ENCODE results near the gene CAPN8.

Gene CAPN8

GRCh38 chr1:223617323-223618070 lies 48.0 kb downstream of the CAPN8 start:
- DNase-seq (ENCODE audit: low spot score) = no peak

DNA sequence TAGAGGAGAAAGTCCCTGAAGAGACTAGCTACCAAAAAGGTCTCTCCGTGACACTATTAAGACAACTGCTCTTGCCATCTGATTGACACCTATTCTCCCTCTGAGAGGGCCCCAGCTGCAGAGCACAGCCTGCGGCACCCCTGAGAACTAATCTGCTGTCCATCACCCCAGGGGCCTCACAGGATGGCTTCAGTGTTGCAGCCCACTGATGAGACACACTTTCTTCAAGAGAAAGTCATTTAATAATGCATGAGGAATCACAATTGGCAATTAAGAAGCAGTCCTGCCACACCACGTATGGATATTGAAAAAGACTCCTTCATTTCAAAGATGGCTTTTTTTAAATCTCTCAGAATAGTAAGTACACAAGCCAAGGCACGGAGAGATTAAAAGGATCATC lies 48.9 kb downstream of the CAPN8 start:
- no peak for DNase-seq (ENCODE audit: low spot score)

GRCh38 chr1:223611936-223612335 lies 53.6 kb downstream of the CAPN8 start:
- DNase-seq (ENCODE audit: low spot score) = no peak

- DNase-seq (ENCODE audit: low spot score) = no peak
These were observed 55.5 kb downstream of the CAPN8 start for GRCh38 chr1:223609977-223610376.

DNA sequence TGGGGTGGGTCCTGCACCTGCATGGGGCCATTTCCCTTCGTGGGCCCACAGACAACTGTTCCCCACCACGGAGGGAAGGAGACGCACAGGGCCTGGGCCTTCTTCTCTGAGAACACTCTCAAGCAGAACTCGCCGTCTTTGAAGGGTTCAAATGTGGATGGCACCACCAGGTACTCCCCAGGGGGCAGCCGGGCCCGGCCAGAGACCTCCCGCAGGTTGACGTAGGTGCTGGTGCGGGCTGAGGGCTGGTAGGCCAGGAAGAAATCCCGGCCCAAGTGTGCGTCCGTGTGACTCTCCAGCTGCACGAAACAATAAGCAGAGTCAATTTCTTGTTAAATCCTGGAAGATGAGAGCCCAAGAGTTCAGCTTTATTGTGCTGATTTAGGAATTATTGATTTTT lies 56.4 kb downstream of the CAPN8 start:
- no peak for DNase-seq (ENCODE audit: low spot score)

GRCh38 chr1:223558512-223558911 lies 107.0 kb downstream of the CAPN8 start:
- DNase-seq (ENCODE audit: low spot score) = no peak

GRCh38 chr1:223557130-223557475 lies 108.4 kb downstream of the CAPN8 start:
- DNase-seq (ENCODE audit: low spot score) = no peak

- no peak for DNase-seq (ENCODE audit: low spot score)
These were observed 108.9 kb downstream of the CAPN8 start for GRCh38 chr1:223556414-223557129.

DNA sequence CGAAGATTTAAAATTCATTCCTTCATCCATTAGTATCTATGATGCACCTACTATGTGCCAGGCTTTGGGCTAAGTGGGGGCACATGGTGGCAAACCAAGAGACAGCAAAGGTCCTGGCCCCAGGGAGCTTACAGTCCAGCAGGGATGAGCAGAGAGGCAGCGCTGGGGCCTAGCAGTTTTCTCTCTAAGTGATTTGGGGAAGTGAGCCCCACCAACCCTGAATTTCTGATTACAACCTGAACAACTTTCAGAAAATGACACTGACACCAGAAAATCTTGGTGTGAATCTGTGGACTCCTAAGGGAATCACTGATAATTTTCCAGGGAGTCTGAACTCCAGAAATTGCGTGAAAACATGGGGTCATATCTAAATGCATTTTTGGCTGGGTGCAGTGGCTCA lies 111.5 kb downstream of the CAPN8 start:
- DNase-seq (ENCODE audit: low spot score) = no peak

DNA sequence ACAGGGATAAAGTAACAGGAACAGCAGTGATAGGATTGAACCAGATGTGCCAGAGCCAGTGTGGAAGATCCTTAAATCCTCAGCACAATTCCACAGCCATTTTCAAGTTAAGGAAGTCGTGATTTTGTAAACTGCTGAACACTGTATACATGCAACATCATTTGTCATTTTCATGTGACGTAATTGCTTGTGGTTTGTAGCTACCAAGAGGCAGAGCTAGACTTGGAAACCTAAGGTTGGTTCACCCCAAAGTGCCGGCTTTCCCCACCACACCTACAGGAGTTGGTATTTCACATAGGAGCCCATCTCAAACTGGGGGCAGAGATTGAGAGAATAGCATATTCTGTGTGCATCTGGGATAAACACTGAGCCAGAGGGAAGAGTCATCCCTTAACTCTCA lies 113.9 kb downstream of the CAPN8 start:
- DNase-seq (ENCODE audit: low spot score) = no peak

GRCh38 chr1:223549740-223550139 lies 115.8 kb downstream of the CAPN8 start:
- DNase-seq (ENCODE audit: low spot score) = no peak

GRCh38 chr1:223547316-223548114 lies 118.0 kb downstream of the CAPN8 start:
- DNase-seq (ENCODE audit: low spot score) = no peak

GRCh38 chr1:223545343-223545742 lies 120.2 kb downstream of the CAPN8 start:
- no peak for DNase-seq (ENCODE audit: low spot score)

- no peak for DNase-seq (ENCODE audit: low spot score)
These were observed 121.9 kb downstream of the CAPN8 start for GRCh38 chr1:223543560-223543959.

DNA sequence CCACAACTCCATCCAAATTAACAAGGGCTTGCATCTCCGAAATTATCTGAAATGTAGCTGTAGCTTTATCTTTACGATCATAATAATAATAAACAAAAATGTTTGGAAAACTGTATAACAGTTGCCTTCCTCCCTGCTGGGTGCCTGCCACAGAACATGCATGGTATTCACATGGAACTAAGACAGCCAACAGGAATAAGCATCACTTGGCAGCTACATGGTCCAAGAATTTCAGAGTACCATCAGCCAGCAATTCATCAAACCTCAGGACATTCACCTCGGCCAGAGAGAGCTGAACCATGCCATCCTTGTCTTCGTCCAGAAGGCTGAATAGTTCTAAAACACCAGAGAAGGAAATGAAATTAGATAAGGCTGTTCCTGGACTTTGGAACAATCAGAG lies 122.7 kb downstream of the CAPN8 start:
- DNase-seq (ENCODE audit: low spot score) = no peak

DNA sequence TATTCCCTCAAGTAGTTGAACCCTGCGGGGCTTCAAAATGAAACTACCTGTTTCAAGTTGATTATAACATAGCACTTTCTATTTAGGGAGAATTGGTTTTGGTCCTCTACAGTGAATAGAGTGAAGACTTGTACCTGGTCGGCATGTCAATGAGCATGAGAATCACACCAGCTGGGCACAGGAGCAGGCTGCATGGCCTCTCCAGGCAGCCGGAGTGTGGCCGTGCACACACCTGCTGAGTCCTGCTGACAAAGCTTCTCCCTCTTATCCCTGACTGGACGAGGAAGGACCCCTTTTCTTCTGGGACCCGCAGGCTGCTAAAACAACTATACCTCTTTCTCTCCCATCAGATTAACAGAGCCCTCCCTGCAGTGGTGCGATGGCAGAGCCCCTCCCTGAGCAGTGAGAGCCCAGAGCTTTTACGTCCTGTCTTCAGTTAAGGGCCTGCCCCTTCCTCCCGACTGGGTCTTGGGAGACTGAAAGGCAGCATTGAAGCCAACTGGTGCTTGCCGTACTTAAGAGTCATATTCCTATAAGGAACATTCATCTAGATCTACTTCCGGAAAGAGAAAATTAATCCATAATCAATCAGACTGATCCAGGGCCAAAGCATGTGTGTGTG lies 124.9 kb downstream of the CAPN8 start:
- DNase-seq (ENCODE audit: low spot score) = no peak

DNA sequence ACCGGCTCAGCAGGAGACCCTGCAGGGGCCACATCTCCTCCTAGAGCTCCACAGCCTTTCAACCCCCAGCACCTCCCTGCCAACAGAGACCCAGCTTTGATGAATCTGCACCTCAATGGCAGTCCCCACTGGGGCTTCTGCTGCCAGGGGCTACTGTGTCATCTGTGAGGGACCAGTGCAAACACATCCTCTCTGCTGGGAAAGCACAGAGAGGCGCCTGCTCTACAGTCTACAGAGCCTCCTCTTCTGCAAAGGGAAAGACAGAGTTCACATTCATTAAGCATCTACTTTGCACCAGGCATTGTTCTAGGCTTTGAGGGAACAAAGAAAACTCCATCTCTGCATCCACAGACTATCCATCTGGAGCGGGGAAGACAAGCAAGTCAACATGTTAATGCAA lies 125.8 kb downstream of the CAPN8 start:
- no peak for DNase-seq (ENCODE audit: low spot score)

DNA sequence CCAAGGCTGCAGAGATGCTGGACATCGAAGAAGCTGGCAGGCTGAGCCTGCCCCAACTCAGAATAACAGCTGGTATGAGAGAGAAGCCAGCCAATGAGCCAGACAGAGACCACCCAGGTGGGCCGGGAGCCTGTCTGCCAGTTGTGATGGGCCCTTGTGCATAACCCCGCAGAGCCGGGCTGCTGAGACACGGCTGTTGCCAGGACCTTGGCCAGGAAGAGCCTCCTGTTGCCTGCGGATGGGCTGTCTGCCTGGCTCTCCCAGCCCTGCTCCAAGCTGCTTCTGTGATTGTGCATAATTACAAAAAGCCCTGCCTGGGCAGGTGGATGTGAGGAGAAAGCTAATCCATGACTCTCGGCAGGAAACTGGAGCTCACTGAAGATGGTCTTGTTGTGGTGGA lies 126.5 kb downstream of the CAPN8 start:
- no peak for DNase-seq (ENCODE audit: low spot score)

DNA sequence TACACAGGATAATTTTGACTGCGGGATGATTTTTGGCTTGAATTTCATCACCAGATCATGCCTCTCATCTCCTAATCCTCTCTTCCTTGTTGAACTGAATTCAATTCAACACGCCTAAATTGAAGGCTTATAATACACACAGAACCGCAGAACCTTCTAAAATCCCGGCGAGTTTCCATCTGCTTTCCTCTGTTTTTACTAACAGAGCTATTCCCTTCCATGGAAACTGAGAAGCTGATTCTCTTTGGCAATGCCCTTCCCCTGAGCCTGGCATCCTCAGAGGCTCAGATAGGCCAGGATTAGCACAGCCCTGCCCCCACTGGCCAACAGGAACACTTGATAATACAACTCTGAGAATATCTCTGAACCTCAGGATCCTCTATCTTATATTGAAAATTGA lies 130.2 kb downstream of the CAPN8 start:
- DNase-seq (ENCODE audit: low spot score) = no peak

- DNase-seq (ENCODE audit: low spot score) = no peak
These were observed 130.8 kb downstream of the CAPN8 start for GRCh38 chr1:223534677-223535076.

DNA sequence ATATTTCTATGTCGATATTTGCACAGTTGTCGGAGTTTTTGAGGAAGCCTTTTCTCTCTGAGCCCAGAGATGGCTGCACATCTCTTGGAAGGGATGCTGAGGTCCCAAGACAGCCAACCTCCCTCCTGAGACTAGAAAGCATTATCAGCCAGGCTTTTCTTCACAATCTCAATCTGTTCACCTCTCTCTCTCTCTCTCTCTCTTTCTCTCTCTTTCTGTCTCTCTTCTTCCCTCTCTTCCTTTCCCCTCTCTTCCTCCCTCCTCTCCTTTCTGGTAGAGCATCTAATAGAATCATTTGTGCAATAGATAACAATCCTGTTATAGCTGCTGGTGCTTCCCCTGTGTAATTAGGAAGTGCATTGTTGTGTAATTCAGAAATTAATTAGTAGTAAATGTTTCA lies 131.8 kb downstream of the CAPN8 start:
- DNase-seq (ENCODE audit: low spot score) = no peak

GRCh38 chr1:223531742-223532341 lies 133.7 kb downstream of the CAPN8 start:
- peak; percentile 36 for DNase-seq (ENCODE audit: low spot score)
